ENCODE results near the gene F13A1.

F13A1 gene

GRCh38 chr6:6319952-6320811 is at the start of gene F13A1:
TSS of gene F13A1 (minus strand) at chr6:6320662. CDS start at chr6:6318664, 1,998 bp downstream.
- DNase-seq (ENCODE audit: low spot score in 2 of 2), result no peak
- H3K27me3 ChIP-seq (ENCODE audit: low read depth), result no peaks in the 10 kb centered on the region
- no peaks in the 10 kb centered on the region for H3K9me3 ChIP-seq
- no peak within 1 kb of the TSS for H3K4me3 ChIP-seq
- in situ Hi-C loops (cut with MboI; ENCODE audit: low sequenced_read_pairs), result no loop called here
- no peaks in the 10 kb centered on the region for H3K4me1 ChIP-seq
- no peaks in the 10 kb centered on the region for H3K36me3 ChIP-seq (replicated peaks)

- Histone ChIP-seq H3K9me3 (no peaks in the 10 kb centered on the region), H3K4me3 (no peak overlapping the region), H3K27me3 (ENCODE audit: low read depth) (no peaks in the 10 kb centered on the region), H3K4me1 (no peaks in the 10 kb centered on the region), H3K36me3 (replicated peaks) (no peaks in the 10 kb centered on the region)
- in situ Hi-C loops (cut with MboI; ENCODE audit: low sequenced_read_pairs), result no loop called here
- no peak for DNase-seq (ENCODE audit: low spot score in 2 of 2)
Observed at GRCh38 chr6:6368684-6369052, 48.2 kb upstream of the F13A1 start.

GRCh38 chr6:6368040-6368683 is 47.7 kb upstream of the F13A1 start:
- in situ Hi-C loops (cut with MboI; ENCODE audit: low sequenced_read_pairs), result no loop called here
- no peaks in the 10 kb centered on the region for H3K36me3 ChIP-seq (replicated peaks)
- no peak overlapping the region for H3K4me3 ChIP-seq
- no peaks in the 10 kb centered on the region for H3K9me3 ChIP-seq
- no peaks in the 10 kb centered on the region for H3K4me1 ChIP-seq
- no peak for DNase-seq (ENCODE audit: low spot score in 2 of 2)
- H3K27me3 ChIP-seq (ENCODE audit: low read depth), result no peaks in the 10 kb centered on the region

- Histone ChIP-seq H3K4me1 (no peaks in the 10 kb centered on the region), H3K4me3 (no peak overlapping the region), H3K9me3 (no peaks in the 10 kb centered on the region), H3K27me3 (ENCODE audit: low read depth) (no peaks in the 10 kb centered on the region), H3K36me3 (replicated peaks) (no peaks in the 10 kb centered on the region)
- no peak for DNase-seq (ENCODE audit: low spot score in 2 of 2)
- in situ Hi-C loops (cut with MboI; ENCODE audit: low sequenced_read_pairs), result no loop called here
Observed at GRCh38 chr6:6366803-6367202, 46.3 kb upstream of the F13A1 start.

- H3K4me3 ChIP-seq, result no peak overlapping the region
- H3K9me3 ChIP-seq, result no peaks in the 10 kb centered on the region
- in situ Hi-C loops (cut with MboI; ENCODE audit: low sequenced_read_pairs), result no loop called here
- no peaks in the 10 kb centered on the region for H3K4me1 ChIP-seq
- H3K27me3 ChIP-seq (ENCODE audit: low read depth), result no peaks in the 10 kb centered on the region
- H3K36me3 ChIP-seq (replicated peaks), result no peaks in the 10 kb centered on the region
- DNase-seq (ENCODE audit: low spot score in 2 of 2), result no peak
Observed at GRCh38 chr6:6365242-6365641, 44.8 kb upstream of the F13A1 start.

- Histone ChIP-seq H3K4me1 (no peaks in the 10 kb centered on the region), H3K27me3 (ENCODE audit: low read depth) (no peaks in the 10 kb centered on the region), H3K9me3 (no peaks in the 10 kb centered on the region), H3K36me3 (replicated peaks) (no peaks in the 10 kb centered on the region), H3K4me3 (no peak overlapping the region)
- in situ Hi-C loops (cut with MboI; ENCODE audit: low sequenced_read_pairs), result no loop called here
- no peak for DNase-seq (ENCODE audit: low spot score in 2 of 2)
Observed at GRCh38 chr6:6362056-6362840, 41.8 kb upstream of the F13A1 start.

GRCh38 chr6:6357530-6357929 is 37.1 kb upstream of the F13A1 start:
- DNase-seq (ENCODE audit: low spot score in 2 of 2), result no peak
- Histone ChIP-seq H3K4me3 (no peak overlapping the region), H3K36me3 (replicated peaks) (no peaks in the 10 kb centered on the region), H3K4me1 (no peaks in the 10 kb centered on the region), H3K27me3 (ENCODE audit: low read depth) (no peaks in the 10 kb centered on the region), H3K9me3 (no peaks in the 10 kb centered on the region)
- in situ Hi-C loops (cut with MboI; ENCODE audit: low sequenced_read_pairs), result no loop called here

GRCh38 chr6:6357032-6357431 is 36.6 kb upstream of the F13A1 start:
- no peaks in the 10 kb centered on the region for H3K4me1 ChIP-seq
- in situ Hi-C loops (cut with MboI; ENCODE audit: low sequenced_read_pairs), result no loop called here
- H3K9me3 ChIP-seq, result no peaks in the 10 kb centered on the region
- H3K4me3 ChIP-seq, result no peak overlapping the region
- H3K27me3 ChIP-seq (ENCODE audit: low read depth), result no peaks in the 10 kb centered on the region
- no peaks in the 10 kb centered on the region for H3K36me3 ChIP-seq (replicated peaks)
- no peak for DNase-seq (ENCODE audit: low spot score in 2 of 2)

- H3K4me1 ChIP-seq, result no peaks in the 10 kb centered on the region
- in situ Hi-C loops (cut with MboI; ENCODE audit: low sequenced_read_pairs), result no loop called here
- H3K36me3 ChIP-seq (replicated peaks), result no peaks in the 10 kb centered on the region
- H3K4me3 ChIP-seq, result no peak overlapping the region
- DNase-seq (ENCODE audit: low spot score in 2 of 2), result no peak
- no peaks in the 10 kb centered on the region for H3K27me3 ChIP-seq (ENCODE audit: low read depth)
- no peaks in the 10 kb centered on the region for H3K9me3 ChIP-seq
Observed at GRCh38 chr6:6352772-6353171, 32.3 kb upstream of the F13A1 start.

- Histone ChIP-seq H3K4me1 (no peaks in the 10 kb centered on the region), H3K27me3 (ENCODE audit: low read depth) (no peaks in the 10 kb centered on the region), H3K36me3 (replicated peaks) (no peaks in the 10 kb centered on the region), H3K9me3 (no peaks in the 10 kb centered on the region), H3K4me3 (no peak overlapping the region)
- in situ Hi-C loops (cut with MboI; ENCODE audit: low sequenced_read_pairs), result no loop called here
- no peak for DNase-seq (ENCODE audit: low spot score in 2 of 2)
Observed at GRCh38 chr6:6351511-6352025, 31.1 kb upstream of the F13A1 start.

- in situ Hi-C loops (cut with MboI; ENCODE audit: low sequenced_read_pairs), result no loop called here
- H3K4me1 ChIP-seq, result no peaks in the 10 kb centered on the region
- H3K27me3 ChIP-seq (ENCODE audit: low read depth), result no peaks in the 10 kb centered on the region
- no peaks in the 10 kb centered on the region for H3K9me3 ChIP-seq
- H3K36me3 ChIP-seq (replicated peaks), result no peaks in the 10 kb centered on the region
- no peak overlapping the region for H3K4me3 ChIP-seq
- no peak for DNase-seq (ENCODE audit: low spot score in 2 of 2)
Observed at GRCh38 chr6:6350696-6351095, 30.2 kb upstream of the F13A1 start.

GRCh38 chr6:6348256-6348655 is 27.8 kb upstream of the F13A1 start:
- Histone ChIP-seq H3K4me3 (no peak overlapping the region), H3K9me3 (no peaks in the 10 kb centered on the region), H3K4me1 (no peaks in the 10 kb centered on the region), H3K27me3 (ENCODE audit: low read depth) (no peaks in the 10 kb centered on the region), H3K36me3 (replicated peaks) (no peaks in the 10 kb centered on the region)
- no peak for DNase-seq (ENCODE audit: low spot score in 2 of 2)
- in situ Hi-C loops (cut with MboI; ENCODE audit: low sequenced_read_pairs), result no loop called here

- in situ Hi-C loops (cut with MboI; ENCODE audit: low sequenced_read_pairs), result no loop called here
Observed at GRCh38 chr6:6346427-6347023, 26.1 kb upstream of the F13A1 start.

More at GRCh38 chr6:6346427-6347023, 26.1 kb upstream of the F13A1 start:
- Histone ChIP-seq H3K36me3 (replicated peaks) (no peaks in the 10 kb centered on the region), H3K4me3 (no peak overlapping the region), H3K9me3 (no peaks in the 10 kb centered on the region), H3K27me3 (ENCODE audit: low read depth) (no peaks in the 10 kb centered on the region), H3K4me1 (no peaks in the 10 kb centered on the region)
- no peak for DNase-seq (ENCODE audit: low spot score in 2 of 2)
